Endothelial cell of umbilical vein (primary cell): ENCODE data around the gene RAB4B. TPM values are rescaled to one million over a fixed set of nuclear protein-coding genes. Genes with fewer than 3 reads are reported as not detected.

Experiments
- BruUV-seq: library from RNA; stranded (reverse); fragments of 400-500 nt; replicated peaks from 2 replicates; lab custom pipeline; 2021; lab: Mats Ljungman, UMichigan
- CTCF ChIA-PET: fragments of 300-600, 350-600 bp; sonication (Branson Sonifier 250); formaldehyde crosslinking; loops from one replicate; lab custom pipeline; 2021; ENCODE audit warnings: antibody characterized with exemption, inconsistent platforms; lab: Charles Lee
- POLR2A ChIA-PET: fragments of 300-600, 350-600 bp; sonication (Branson Sonifier 250); formaldehyde crosslinking; loops from one replicate; lab custom pipeline; 2021; ENCODE audit warnings: antibody characterized with exemption, inconsistent platforms; lab: Charles Lee
- DNase-seq: peaks from one replicate; pipeline ENCODE4 v3.0.0-alpha.2; 2011; ENCODE audit warnings: low read depth, low spot score
- FAIRE-seq: peaks from 2 replicates; lab custom pipeline; 2011; peaks lifted over from hg19 to GRCh38; lab: Jason Lieb, UNC
- H2AFZ ChIP-seq: 2 replicates; pipeline ENCODE4 v1.6.0; 2012; ENCODE audit warnings: low read depth, low read length, control low read depth, inconsistent platforms
- H3K27ac ChIP-seq: 2 replicates; pipeline ENCODE4 v1.5.1; 2011; ENCODE audit warnings: low read depth, mild to moderate bottlenecking, control low read depth, low read length, moderate library complexity; ENCODE audit not compliant: insufficient read depth
- H3K27me3 ChIP-seq, 2 experiments: 2 replicates each; pipeline versions ENCODE4 v1.6.0 to v1.6.1; 2011; ENCODE audit warnings: low read length in 2 of 2, mixed read lengths in 1 of 2; ENCODE audit not compliant: control insufficient read depth in 2 of 2, insufficient read depth in 2 of 2
- H3K36me3 ChIP-seq, 2 experiments: 2 replicates in 1 of 2; 3 replicates in 1 of 2; pipeline ENCODE4 v1.5.1; 2011; ENCODE audit warnings: low read length in 2 of 2, mild to moderate bottlenecking in 1 of 2, moderate library complexity in 1 of 2; ENCODE audit not compliant: control insufficient read depth in 2 of 2, insufficient read depth in 2 of 2; ENCODE audit errors: extremely low read depth in 1 of 2
- H3K4me1 ChIP-seq: 3 replicates; pipeline ENCODE4 v1.5.1; 2011; ENCODE audit warnings: mild to moderate bottlenecking, low read length; ENCODE audit not compliant: control insufficient read depth, insufficient read depth; ENCODE audit errors: extremely low read depth
- H3K4me2 ChIP-seq: 2 replicates; pipeline ENCODE4 v1.6.1; 2011; ENCODE audit warnings: low read length, control low read depth, mixed read lengths; ENCODE audit not compliant: insufficient read depth
- H3K4me3 ChIP-seq, 3 experiments: fragments of 200-600 bp in 1 of 3; sonication (generic), shearing (Covaris generic) in 1 of 3; replicated peaks in 1 of 3; 2 replicates each; pipeline ENCODE4 v1.5.1; 2011 to 2016; ENCODE audit warnings: control low read depth in 3 of 3, low read length in 3 of 3, mild to moderate bottlenecking in 2 of 3, inconsistent platforms in 1 of 3, low read depth in 1 of 3, moderate library complexity in 1 of 3; ENCODE audit not compliant: insufficient read depth in 1 of 3
- H3K79me2 ChIP-seq: 2 replicates; pipeline ENCODE4 v1.6.0; 2012; ENCODE audit warnings: low read length, inconsistent platforms; ENCODE audit not compliant: control insufficient read depth, insufficient read depth
- H3K9ac ChIP-seq: replicated peaks from 2 replicates; pipeline ENCODE3; 2011; ENCODE audit warnings: low read length, control low read depth; ENCODE audit not compliant: insufficient read depth; ENCODE audit errors: extremely low read depth
- H3K9me1 ChIP-seq: replicated peaks from 3 replicates; pipeline ENCODE4 v1.6.0; 2011; ENCODE audit warnings: mild to moderate bottlenecking, low read length; ENCODE audit not compliant: control insufficient read depth, insufficient read depth; ENCODE audit errors: extremely low read depth
- H3K9me3 ChIP-seq: replicated peaks from 2 replicates; pipeline ENCODE4 v1.5.1; 2012; ENCODE audit warnings: low read length, inconsistent platforms; ENCODE audit not compliant: control insufficient read depth, insufficient read depth
- H4K20me1 ChIP-seq: replicated peaks from 2 replicates; pipeline ENCODE3; 2011; ENCODE audit warnings: mild to moderate bottlenecking, low read length; ENCODE audit not compliant: control insufficient read depth, insufficient read depth; ENCODE audit errors: extremely low read depth
- CTCF ChIP-seq, 2 donors: IDR thresholded peaks; 1 replicate in 1 of 2; 2 replicates in 1 of 2; pipeline ENCODE4 v1.5.1; 2011; ENCODE audit warnings: low read length in 2 of 2, mild to moderate bottlenecking in 2 of 2, moderate library complexity in 2 of 2, control low read depth in 1 of 2, inconsistent platforms in 1 of 2, low read depth in 1 of 2; ENCODE audit not compliant: insufficient read depth in 1 of 2; ENCODE audit errors: extremely low read depth in 1 of 2
- GATA2 ChIP-seq: IDR thresholded peaks from 2 replicates; pipeline ENCODE4 v1.7.0; 2011; ENCODE audit warnings: low read depth, mild to moderate bottlenecking, moderate library complexity, mixed read lengths, low read length; ENCODE audit not compliant: insufficient read length, insufficient read depth
- JUN ChIP-seq: IDR thresholded peaks from 2 replicates; pipeline ENCODE4 v1.6.1; 2011; ENCODE audit warnings: borderline replicate concordance, low read depth; ENCODE audit not compliant: insufficient read length, insufficient read depth
- MAX ChIP-seq: IDR thresholded peaks from 2 replicates; pipeline ENCODE4 v1.6.1; 2011; ENCODE audit not compliant: insufficient read depth, insufficient read length
- POLR2A ChIP-seq: IDR thresholded peaks from 2 replicates; pipeline ENCODE4 v1.6.1; 2012; ENCODE audit warnings: low read depth, mild to moderate bottlenecking, control low read depth, low read length
- POLR2AphosphoS5 ChIP-seq: IDR thresholded peaks from 2 replicates; pipeline ENCODE4 v1.6.1; 2012; ENCODE audit warnings: low read depth, mild to moderate bottlenecking, control low read depth, low read length, moderate library complexity; ENCODE audit not compliant: insufficient read depth
- dilution Hi-C: fragments of 300-500 bp; cut with MboI; formaldehyde crosslinking; loops from one replicate; pipeline ENCODE4 v1.15.0; 2019; ENCODE audit warnings: low sequenced_read_pairs; ENCODE audit not compliant: extremely low pct_ligation_motif_present
- intact Hi-C: fragments of 100-400 bp; cut with micrococcal nuclease; formaldehyde crosslinking; loops from one replicate; pipeline ENCODE4 v1.10.0; 2022
- polyA plus RNA-seq, 4 experiments: library from polyadenylated mRNA; depleted of rRNA in 3 of 4; stranded (reverse) in 3 of 4; unstranded in 1 of 4; fragments of >200 nt; gene quantifications; 2 replicates each; pipeline versions ENCODE4 v1.2.1 to v1.2.3, GENCODE V29; 2011 to 2012; ENCODE audit warnings: missing spikeins in 1 of 4
- total RNA-seq: library from RNA; stranded (reverse); gene quantifications from 2 replicates; pipeline ENCODE4 v1.2.3, GENCODE V29; 2021

Gene RAB4B
- total and polyA plus RNA-seq, 2 donors (not counting 3 experiments of a cell fraction or from before 2014, with no cell fraction given), result 33.6 to 61.0 TPM

GRCh38 chr19:40799558-40800338, 21.7 kb downstream of the RAB4B start:
- FAIRE-seq (peak; percentile 73), DNase-seq (peak; percentile 64)
- Histone ChIP-seq H3K9me3 (no peaks in the 10 kb centered on the region), H3K36me3 (peaks cover 0 to 18% of the 10 kb centered on the region in 2 experiments), H3K79me2 (peaks cover 53% of the 10 kb centered on the region), H3K4me3 (peak overlapping the region; percentile 71 to 86 (median 76)), H3K4me2 (peak overlapping the region; percentile 81), H3K27me3 (no peaks in the 10 kb centered on the region), H3K4me1 (peaks cover 55% of the 10 kb centered on the region), H3K9me1 (no peaks in the 10 kb centered on the region), H2AFZ (no peak overlapping the region), H3K9ac (peak overlapping the region; percentile 61), H3K27ac (peak overlapping the region; percentile 60), H4K20me1 (no peaks in the 10 kb centered on the region)
- ChIA-PET POLR2A (interaction anchor here (4.5 kb wide), 1 partner anchor 22 kb away, joined by 23 read pairs; the partner anchor contains the start of gene RAB4B), CTCF (interaction anchor here (0.6 to 2.5 kb wide), 9 partner anchors 8 to 463 kb away, joined by 3 to 31 read pairs (median 5); partner anchors contain the start of genes COQ8B and ITPKC)
- dilution Hi-C loops (no loop called here), intact Hi-C loops (loop anchor here (2.0 to 10.0 kb wide), 2 partner anchors 83 to 355 kb away; partner anchors contain the start of genes COQ8B, ITPKC and SERTAD3)
- TF ChIP-seq POLR2AphosphoS5 (peak; percentile 95), POLR2A (peak; percentile 94), JUN (no peak), MAX (no peak), GATA2 (no peak), CTCF (IDR thresholded peaks at IDR 0.05; ENCODE audit: extremely low read depth in 1 of 2, insufficient read depth in 1 of 2, low read depth in 1 of 2, low read length in 2 of 2) (no peak)
- BruUV-seq, result no TSS peak
